Eye (tissue), 1 donor: ENCODE measurements around the gene ANGPTL2.

ENCODE experiments used
- DNase-seq: peaks from one replicate; pipeline ENCODE4 v3.0.0-alpha.2; 2015

ANGPTL2 gene

GRCh38 chr9:127116088-127116726 is 6.2 kb downstream of the ANGPTL2 start:
- no peak for DNase-seq

- no peak for DNase-seq
Measured at GRCh38 chr9:127114606-127115005, 7.8 kb downstream of the ANGPTL2 start.

GRCh38 chr9:127113191-127113972 is 9.1 kb downstream of the ANGPTL2 start:
- DNase-seq, result no peak

- DNase-seq, result no peak
Measured at GRCh38 chr9:127112735-127113161, 9.7 kb downstream of the ANGPTL2 start.

GRCh38 chr9:127112056-127112455 is 10.4 kb downstream of the ANGPTL2 start:
- no peak for DNase-seq

- DNase-seq, result no peak
Measured at GRCh38 chr9:127109212-127109711, 13.2 kb downstream of the ANGPTL2 start.

- DNase-seq, result no peak
Measured at GRCh38 chr9:127107929-127108876, 14.2 kb downstream of the ANGPTL2 start.

- no peak for DNase-seq
Measured at GRCh38 chr9:127107171-127107928, 15.1 kb downstream of the ANGPTL2 start.

- DNase-seq, result no peak
Measured at GRCh38 chr9:127106466-127106855, 16.0 kb downstream of the ANGPTL2 start.

- no peak for DNase-seq
Measured at GRCh38 chr9:127105805-127106465, 16.5 kb downstream of the ANGPTL2 start.

GRCh38 chr9:127104581-127105311 is 17.7 kb downstream of the ANGPTL2 start:
- no peak for DNase-seq

- no peak for DNase-seq
Measured at GRCh38 chr9:127102788-127103187, 19.6 kb downstream of the ANGPTL2 start.

- no peak for DNase-seq
Measured at GRCh38 chr9:127102176-127102575, 20.3 kb downstream of the ANGPTL2 start.

GRCh38 chr9:127099664-127100063 is 22.8 kb downstream of the ANGPTL2 start:
- no peak for DNase-seq

- no peak for DNase-seq
Measured at GRCh38 chr9:127098916-127099553, 23.4 kb downstream of the ANGPTL2 start.

- no peak for DNase-seq
Measured at GRCh38 chr9:127097683-127098082, 24.8 kb downstream of the ANGPTL2 start.

- no peak for DNase-seq
Measured at GRCh38 chr9:127096208-127096607, 26.2 kb downstream of the ANGPTL2 start.

GRCh38 chr9:127095411-127095810 is 27.0 kb downstream of the ANGPTL2 start:
- DNase-seq, result no peak

- DNase-seq, result no peak
Measured at GRCh38 chr9:127093319-127094020, 29.0 kb downstream of the ANGPTL2 start.
